HG02759 (cell line): ENCODE data around the gene AKAP10.
"Not testable (repeated sequence)": the region's sequence is repeated elsewhere in the genome, so short reads cannot be mapped to it uniquely, and the experiment has no call there.

Source experiments
- ATAC-seq: cut with Tn5 transposase; IDR thresholded peaks from one replicate; pipeline ENCODE4 v1.9.1; 2021; ENCODE audit warnings: mild to moderate bottlenecking, moderate library complexity; ENCODE audit not compliant: unreplicated experiment

The AKAP10 gene

GRCh38 chr17:19979917-19980770 lies 2.5 kb upstream of the AKAP10 start:
- ATAC-seq = no peak

DNA sequence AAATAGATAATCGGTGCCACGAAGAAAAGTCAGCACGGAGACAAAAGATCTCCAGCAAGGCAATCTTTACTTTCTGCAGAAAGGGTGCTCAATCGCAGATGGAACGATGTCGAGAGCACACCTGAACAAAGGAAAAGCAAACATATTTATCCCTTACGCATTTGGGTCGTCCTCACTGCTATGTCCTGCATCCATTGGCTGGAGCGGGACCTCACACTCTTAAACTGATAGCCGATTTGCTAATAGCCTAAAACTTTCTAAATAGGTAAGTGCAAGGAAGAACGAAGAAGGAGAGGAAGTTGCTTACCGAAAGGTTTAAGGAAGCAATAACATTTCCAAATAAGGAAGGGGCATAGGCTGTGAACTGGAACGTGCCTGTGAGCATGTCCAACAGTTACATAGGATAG lies 1.2 kb upstream of the AKAP10 start:
- no peak for ATAC-seq

GRCh38 chr17:19978209-19978802 lies 678 bp upstream of the AKAP10 start:
- peak; percentile 34 for ATAC-seq

DNA sequence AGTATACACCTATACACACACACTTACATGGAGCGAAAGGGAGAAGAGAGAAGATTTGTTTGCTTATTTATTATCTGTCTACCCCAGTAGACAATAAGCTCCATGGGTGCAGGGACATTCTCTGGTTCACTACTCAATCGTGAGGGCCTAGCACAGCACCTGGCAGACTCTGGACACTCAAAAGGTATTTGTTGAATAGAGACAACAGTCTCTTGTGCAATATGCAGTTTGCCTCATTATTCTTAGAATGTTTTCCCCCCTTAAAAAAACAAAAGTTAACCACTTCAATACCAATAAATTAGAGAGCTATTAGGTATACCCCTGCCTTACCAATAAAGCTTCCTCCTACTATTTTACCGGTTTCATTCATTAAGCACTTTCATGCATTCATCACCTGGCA lies 2.0 kb downstream of the AKAP10 start:
- no peak for ATAC-seq

DNA sequence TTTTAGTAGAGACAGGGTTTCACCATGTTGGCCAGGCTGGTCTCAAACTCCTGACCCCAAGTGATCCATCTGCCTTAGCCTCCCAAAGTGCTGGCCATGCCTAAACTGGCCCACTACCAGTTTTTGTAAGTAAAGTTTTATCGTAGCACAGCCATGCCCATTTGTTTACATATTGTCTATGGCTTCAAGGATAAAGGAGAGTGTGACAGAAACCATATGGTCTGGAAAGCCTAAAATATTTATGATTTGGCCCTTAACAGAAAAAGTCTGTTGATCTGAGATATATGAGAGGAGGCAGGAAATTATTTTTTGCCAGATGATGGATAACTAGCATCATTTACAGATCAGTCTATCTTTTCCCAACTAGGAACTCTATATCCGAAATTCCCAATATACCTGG lies 4.5 kb downstream of the AKAP10 start:
- no peak for ATAC-seq

- not testable (repeated sequence) for ATAC-seq
Observed at GRCh38 chr17:19962954-19963353, 14.7 kb downstream of the AKAP10 start.

- no peak for ATAC-seq
Observed at GRCh38 chr17:19958023-19958422, 19.6 kb downstream of the AKAP10 start.

GRCh38 chr17:19955099-19955498 lies 22.5 kb downstream of the AKAP10 start:
- no peak for ATAC-seq

- ATAC-seq = not testable (repeated sequence)
Observed at GRCh38 chr17:19951411-19951810, 26.2 kb downstream of the AKAP10 start.

GRCh38 chr17:19950624-19951195 lies 26.9 kb downstream of the AKAP10 start:
- not testable (repeated sequence) for ATAC-seq

DNA sequence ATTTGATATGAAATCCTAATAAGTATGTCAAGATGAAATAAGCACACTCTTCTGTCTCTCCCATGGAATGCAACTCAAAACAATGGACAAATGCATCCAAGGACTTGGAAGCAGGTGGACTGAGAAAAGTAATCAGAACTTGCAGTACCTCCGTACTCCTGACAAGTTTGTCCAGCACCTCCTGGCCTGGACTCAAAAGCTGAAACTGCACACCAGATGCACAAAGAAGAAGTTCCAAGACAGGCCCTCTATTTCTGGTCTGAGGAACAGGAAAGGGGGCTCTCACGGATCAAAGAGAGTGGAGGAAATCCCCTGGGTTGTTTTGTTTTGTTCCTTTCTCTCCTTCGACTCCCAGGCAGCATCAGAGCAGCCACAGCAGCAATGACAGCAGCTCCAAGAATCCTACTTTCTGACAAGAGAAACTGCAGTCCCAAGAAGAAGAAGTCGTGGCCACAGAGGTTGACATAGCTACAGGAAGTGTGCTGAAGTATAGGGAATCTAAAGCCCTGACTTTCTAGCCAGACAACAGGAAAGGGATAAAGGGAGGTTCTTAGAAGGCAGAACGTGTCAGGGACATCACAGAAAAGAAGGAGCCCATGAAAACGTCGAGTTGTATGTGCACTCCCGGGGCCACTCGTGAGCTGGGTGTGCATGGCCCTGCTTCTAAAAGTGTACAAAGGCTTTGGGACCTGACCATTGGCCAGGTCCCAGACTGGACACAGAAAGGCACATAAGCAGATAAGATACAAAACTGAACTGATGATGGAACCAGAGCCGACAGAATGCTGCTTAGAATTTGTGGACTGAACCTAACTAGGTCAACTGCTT lies 29.3 kb downstream of the AKAP10 start:
- no peak for ATAC-seq

DNA sequence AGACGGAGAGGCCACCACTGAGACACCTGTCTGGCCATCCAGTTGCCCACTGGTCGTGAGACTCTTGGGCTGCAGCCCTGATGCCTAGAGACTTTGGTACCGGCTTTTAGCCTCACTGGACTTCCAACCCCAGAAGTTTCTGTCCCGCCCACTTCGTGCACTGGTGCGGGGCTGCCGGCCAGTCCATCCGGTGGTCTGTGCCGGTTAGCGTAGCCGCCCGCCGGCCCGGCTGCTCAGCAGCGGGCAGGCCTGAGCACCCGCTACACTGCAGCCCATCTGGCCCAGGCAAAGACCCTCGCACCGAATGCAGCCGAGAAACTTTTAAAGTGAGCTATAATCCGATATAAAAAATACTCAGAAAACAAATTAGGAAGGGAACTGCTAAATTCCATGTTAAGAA lies 30.7 kb downstream of the AKAP10 start:
- no peak for ATAC-seq

DNA sequence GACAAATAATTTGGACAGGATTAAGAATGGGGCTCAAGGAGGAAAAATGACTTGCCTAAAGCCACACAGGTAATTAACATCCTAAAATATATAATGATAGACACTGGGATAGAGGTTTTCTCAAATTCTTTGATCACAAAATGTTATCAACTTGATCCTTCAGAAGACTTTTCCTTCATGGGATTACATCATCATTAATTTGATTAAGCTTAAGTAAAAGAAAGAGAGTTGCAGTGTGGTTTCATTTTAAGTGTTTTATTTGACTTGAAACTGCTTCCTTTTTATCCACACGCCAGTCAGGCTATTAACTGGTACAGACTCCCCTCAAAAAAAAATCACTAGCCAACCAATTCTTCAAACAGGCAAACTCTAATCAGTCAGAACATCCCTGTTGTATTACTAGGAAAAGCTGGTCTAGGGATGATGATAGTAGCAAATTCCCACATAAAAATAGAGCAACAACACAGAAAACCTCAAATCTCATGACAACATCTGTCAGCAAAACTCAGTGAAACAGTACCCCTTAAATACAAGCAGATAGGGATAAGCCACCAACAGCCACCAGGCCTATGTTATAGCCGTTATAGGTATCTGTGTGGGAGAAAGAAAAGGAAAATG lies 32.5 kb downstream of the AKAP10 start:
- no peak for ATAC-seq

DNA sequence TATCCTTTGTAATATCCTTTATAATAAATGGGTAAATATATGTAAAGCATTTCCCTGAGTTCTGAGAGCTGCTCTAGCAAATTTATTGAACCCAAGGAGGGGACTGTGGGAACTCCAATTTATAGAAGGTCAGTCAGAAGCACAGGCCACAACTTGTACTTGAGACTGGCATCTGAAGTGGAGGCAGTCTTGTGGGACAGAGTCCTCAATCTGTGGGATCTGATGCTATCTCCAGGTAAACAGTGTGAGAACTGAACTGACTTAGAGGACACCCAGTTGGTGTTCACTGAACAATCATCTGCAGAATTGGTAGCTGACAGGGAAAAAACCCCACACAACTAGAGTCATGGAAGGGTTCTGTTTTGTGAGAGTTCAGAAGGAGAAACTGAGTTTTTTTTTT lies 34.0 kb downstream of the AKAP10 start:
- ATAC-seq = no peak

- no peak for ATAC-seq
Observed at GRCh38 chr17:19943026-19943425, 34.6 kb downstream of the AKAP10 start.

- ATAC-seq = no peak
Observed at GRCh38 chr17:19940722-19941464, 36.7 kb downstream of the AKAP10 start.

- ATAC-seq = no peak
Observed at GRCh38 chr17:19939993-19940721, 37.5 kb downstream of the AKAP10 start.

DNA sequence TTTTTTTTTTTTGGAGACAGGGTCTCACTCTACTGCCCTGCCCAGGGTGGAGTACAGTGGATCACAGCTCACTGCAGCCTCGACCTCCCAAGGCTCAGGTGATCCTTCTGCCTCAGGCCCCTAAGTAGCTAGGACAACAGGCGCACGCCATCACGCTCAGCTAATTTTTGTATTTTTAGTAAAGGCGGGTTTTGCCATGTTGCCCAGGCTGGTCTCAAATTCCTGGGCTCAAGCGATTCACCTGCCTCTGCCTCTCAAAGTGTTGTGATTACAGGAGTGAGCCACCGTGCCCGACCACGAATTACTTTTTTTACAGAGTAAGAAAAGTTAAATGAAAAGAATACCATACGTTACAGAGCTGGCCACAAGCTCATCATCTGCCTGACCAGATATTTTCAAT lies 38.9 kb downstream of the AKAP10 start:
- ATAC-seq = no peak

GRCh38 chr17:19937522-19937921 lies 40.1 kb downstream of the AKAP10 start:
- ATAC-seq = no peak
